Tibial nerve (tissue), 4 donors: ENCODE results near the gene TGFB1. TPM values are rescaled to one million over a fixed set of nuclear protein-coding genes. Genes with fewer than 3 reads are reported as not detected.

Experiments used
- DNase-seq, 2 donors: peaks; one replicate each; pipeline ENCODE4 v3.0.0-alpha.2; 2019; ENCODE audit warnings: low spot score in 2 of 2
- H3K27ac ChIP-seq, 4 donors: fragments of 200-600 bp; sonication (generic) in 3 of 4; one replicate each; pipeline ENCODE4 v1.5.1; 2017 to 2019; ENCODE audit warnings: mild to moderate bottlenecking in 1 of 4
- H3K27me3 ChIP-seq, 2 donors: fragments of 200-600 bp; sonication (generic) in 1 of 2; one replicate each; pipeline versions ENCODE4 v1.5.1 to v1.6.0; 2017 to 2019
- H3K36me3 ChIP-seq, 3 donors: fragments of 200-600 bp; sonication (generic); one replicate each; pipeline ENCODE4 v1.5.1; 2018 to 2019
- H3K4me1 ChIP-seq, 4 donors: fragments of 200-600 bp; sonication (generic) in 3 of 4; one replicate each; pipeline ENCODE4 v1.5.1; 2017 to 2019
- H3K4me3 ChIP-seq, 4 donors: fragments of 200-600 bp; sonication (generic) in 3 of 4; one replicate each; pipeline ENCODE4 v1.5.1; 2017 to 2019; ENCODE audit warnings: mild to moderate bottlenecking in 1 of 4, moderate library complexity in 1 of 4
- H3K9me3 ChIP-seq, 4 donors: fragments of 200-600 bp; sonication (generic) in 3 of 4; one replicate each; pipeline ENCODE4 v1.5.1; 2017 to 2019
- EP300 ChIP-seq, 2 donors: sonication (generic); formaldehyde crosslinking; IDR thresholded peaks; one replicate each; pipeline ENCODE4 v1.6.1; 2017; ENCODE audit warnings: antibody characterized with exemption in 2 of 2, mild to moderate bottlenecking in 1 of 2
- POLR2A ChIP-seq, 2 donors: fragments of 450-650 bp; IDR thresholded peaks; one replicate each; pipeline ENCODE4 v1.6.1; 2017; ENCODE audit warnings: antibody characterized with exemption in 2 of 2, mild to moderate bottlenecking in 2 of 2, moderate library complexity in 2 of 2
- WGBS, 2 donors: methylation state at CpG; one replicate each; pipeline ENCODE4 v1.1.5; 2018; 5-methylcytosine and 5-hydroxymethylcytosine counted together
- total RNA-seq, 4 donors: library from RNA; depleted of rRNA; stranded (reverse); fragments of >200 nt; gene quantifications; one replicate each; pipeline ENCODE4 v1.1.0, GENCODE V29; 2016
- TF ChIP-seq, protein P1 (sequence below), 5 experiments: fragments of 200-600 bp in 3 of 5; fragments of 450-650 bp in 2 of 5; sonication (generic) in 3 of 5; IDR thresholded peaks; one replicate each; pipeline ENCODE4 v1.5.1; 2016 to 2019; ENCODE audit warnings: antibody characterized with exemption in 5 of 5, mild to moderate bottlenecking in 3 of 5, moderate library complexity in 2 of 5

TGFB1 gene
- total RNA-seq, 4 donors from 2014 or later: 14.6 to 31.8 (median 23.9) TPM

DNA sequence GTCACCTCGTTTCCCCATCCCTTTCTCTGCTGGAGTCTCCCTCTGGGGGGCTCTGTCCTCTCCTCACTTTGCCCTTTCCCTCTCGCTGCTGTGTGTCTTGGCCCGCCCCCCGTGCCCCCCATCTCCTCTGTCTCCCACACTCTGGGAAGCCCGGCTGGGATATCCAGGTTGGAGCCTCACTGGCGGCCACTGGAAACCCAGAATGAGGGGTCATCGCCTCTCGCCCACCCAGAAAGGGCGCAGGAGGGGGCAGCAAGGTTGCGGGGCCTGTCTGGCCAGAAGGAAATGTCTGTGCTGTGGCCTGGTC, 28.1 kb downstream of the TGFB1 start:
- Histone ChIP-seq H3K36me3 (peaks cover 0 to 48% (median 6%) of the 10 kb centered on the region in 3 donors), H3K4me3 (peak overlapping the region in 1 of 4 donors; percentile 33)

DNA sequence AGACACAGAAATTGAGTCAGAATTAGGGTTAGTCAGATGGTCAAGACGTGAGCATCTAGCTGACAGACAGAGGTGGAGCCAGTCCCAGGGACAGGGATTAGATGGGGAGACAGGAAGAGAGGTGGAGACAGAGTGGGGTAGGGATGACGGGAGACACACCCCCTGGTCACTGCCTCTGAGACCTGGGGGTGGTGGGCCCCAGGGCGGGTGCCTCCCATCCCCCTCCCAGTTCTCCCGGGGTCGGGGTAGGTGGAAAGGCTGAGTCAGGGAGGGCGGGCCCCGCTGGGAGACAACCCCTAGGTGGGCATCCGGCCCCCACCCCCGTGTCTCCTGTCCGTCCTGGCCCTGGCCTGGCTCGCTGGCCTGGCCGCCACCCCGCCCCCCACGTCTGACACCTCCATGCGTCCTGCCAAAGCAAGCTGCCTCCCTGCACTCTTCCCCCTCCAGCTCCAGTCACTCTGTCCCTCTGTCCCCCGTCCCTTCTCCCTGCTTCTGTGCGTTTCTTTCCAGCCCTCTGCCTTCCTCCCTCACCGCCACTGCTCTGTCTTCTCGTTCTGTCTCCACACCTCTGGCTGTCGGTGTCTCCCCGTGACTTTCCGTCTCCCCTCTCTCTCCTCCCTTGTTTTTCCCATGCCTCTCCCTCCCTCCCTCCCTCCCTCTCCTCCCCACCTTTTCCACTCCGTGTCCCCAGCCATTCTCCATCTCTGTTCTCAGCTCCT, 28.6 kb downstream of the TGFB1 start:
- no peak for DNase-seq
- H3K4me1 ChIP-seq: peaks cover 0 to 80% (median 62%) of the 10 kb centered on the region in 4 donors
- 8 to 9% methylated on average over 21 to 23 of the region's 23 CpGs for WGBS, 2 donors
- peak overlapping the region in 3 of 4 donors; percentile 63 to 95 (median 93) for H3K27ac ChIP-seq
- H3K4me3 ChIP-seq: peak overlapping the region in 1 of 4 donors; percentile 33
- H3K36me3 ChIP-seq: peaks cover 0 to 48% (median 11%) of the 10 kb centered on the region in 3 donors
- H3K9me3 ChIP-seq: no peaks in the 10 kb centered on the region
- TF ChIP-seq, protein P1, sequence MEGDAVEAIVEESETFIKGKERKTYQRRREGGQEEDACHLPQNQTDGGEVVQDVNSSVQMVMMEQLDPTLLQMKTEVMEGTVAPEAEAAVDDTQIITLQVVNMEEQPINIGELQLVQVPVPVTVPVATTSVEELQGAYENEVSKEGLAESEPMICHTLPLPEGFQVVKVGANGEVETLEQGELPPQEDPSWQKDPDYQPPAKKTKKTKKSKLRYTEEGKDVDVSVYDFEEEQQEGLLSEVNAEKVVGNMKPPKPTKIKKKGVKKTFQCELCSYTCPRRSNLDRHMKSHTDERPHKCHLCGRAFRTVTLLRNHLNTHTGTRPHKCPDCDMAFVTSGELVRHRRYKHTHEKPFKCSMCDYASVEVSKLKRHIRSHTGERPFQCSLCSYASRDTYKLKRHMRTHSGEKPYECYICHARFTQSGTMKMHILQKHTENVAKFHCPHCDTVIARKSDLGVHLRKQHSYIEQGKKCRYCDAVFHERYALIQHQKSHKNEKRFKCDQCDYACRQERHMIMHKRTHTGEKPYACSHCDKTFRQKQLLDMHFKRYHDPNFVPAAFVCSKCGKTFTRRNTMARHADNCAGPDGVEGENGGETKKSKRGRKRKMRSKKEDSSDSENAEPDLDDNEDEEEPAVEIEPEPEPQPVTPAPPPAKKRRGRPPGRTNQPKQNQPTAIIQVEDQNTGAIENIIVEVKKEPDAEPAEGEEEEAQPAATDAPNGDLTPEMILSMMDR (IDR thresholded peaks at IDR 0.05): no peak
- no peak for TF ChIP-seq POLR2A (IDR thresholded peaks at IDR 0.05)
- TF ChIP-seq EP300 (IDR thresholded peaks at IDR 0.05): no peak
- no peaks in the 10 kb centered on the region for H3K27me3 ChIP-seq

More for the DNA sequence above, 28.1 kb downstream of the TGFB1 start:
- H3K4me1 ChIP-seq: peaks cover 0 to 80% (median 62%) of the 10 kb centered on the region in 4 donors
- H3K27ac ChIP-seq: peak overlapping the region in 3 of 4 donors; percentile 63 to 95 (median 93)
- TF ChIP-seq POLR2A (IDR thresholded peaks at IDR 0.05): no peak
- TF ChIP-seq, protein P1 (IDR thresholded peaks at IDR 0.05): no peak
- no peak for TF ChIP-seq EP300 (IDR thresholded peaks at IDR 0.05)
- WGBS, 2 donors: 7 to 10% methylated on average over 10 of the region's 10 CpGs
- H3K9me3 ChIP-seq: no peaks in the 10 kb centered on the region
- no peak for DNase-seq
- no peaks in the 10 kb centered on the region for H3K27me3 ChIP-seq

DNA sequence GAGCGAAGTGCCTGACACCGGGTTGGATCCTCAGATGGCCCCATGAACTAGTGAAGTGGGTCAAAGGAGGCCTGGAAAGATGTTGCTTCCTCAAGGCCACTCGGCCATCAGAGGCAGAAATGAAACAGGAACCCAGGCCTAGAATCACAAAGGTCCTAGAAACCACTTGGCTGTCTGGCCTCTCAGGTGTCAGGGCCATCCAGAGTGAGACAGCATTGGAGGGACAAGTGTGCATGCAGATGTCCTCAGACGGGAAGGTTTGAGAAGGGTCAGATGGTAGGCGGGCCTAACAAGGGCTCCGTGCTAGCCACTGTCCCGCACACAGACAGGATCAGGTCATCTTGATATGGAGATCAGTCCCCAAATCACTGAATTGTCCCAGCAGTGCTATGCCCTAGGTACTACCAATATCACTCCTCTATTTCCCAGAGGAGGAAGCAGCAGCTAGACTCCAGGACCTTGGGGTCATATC, 29.5 kb downstream of the TGFB1 start:
- H3K27me3 ChIP-seq: no peaks in the 10 kb centered on the region
- TF ChIP-seq, protein P1 (IDR thresholded peaks at IDR 0.05): no peak
- TF ChIP-seq EP300 (IDR thresholded peaks at IDR 0.05) (no peak), POLR2A (IDR thresholded peaks at IDR 0.05) (no peak)
- peaks cover 0 to 80% (median 62%) of the 10 kb centered on the region in 4 donors for H3K4me1 ChIP-seq
- peaks cover 0 to 48% (median 11%) of the 10 kb centered on the region in 3 donors for H3K36me3 ChIP-seq
- no peaks in the 10 kb centered on the region for H3K9me3 ChIP-seq
- 74 to 78% methylated on average over 7 of the region's 7 CpGs for WGBS, 2 donors
- no peak overlapping the region for H3K4me3 ChIP-seq
- DNase-seq: no peak
- H3K27ac ChIP-seq: peak overlapping the region; percentile 63 to 95 (median 81)

DNA sequence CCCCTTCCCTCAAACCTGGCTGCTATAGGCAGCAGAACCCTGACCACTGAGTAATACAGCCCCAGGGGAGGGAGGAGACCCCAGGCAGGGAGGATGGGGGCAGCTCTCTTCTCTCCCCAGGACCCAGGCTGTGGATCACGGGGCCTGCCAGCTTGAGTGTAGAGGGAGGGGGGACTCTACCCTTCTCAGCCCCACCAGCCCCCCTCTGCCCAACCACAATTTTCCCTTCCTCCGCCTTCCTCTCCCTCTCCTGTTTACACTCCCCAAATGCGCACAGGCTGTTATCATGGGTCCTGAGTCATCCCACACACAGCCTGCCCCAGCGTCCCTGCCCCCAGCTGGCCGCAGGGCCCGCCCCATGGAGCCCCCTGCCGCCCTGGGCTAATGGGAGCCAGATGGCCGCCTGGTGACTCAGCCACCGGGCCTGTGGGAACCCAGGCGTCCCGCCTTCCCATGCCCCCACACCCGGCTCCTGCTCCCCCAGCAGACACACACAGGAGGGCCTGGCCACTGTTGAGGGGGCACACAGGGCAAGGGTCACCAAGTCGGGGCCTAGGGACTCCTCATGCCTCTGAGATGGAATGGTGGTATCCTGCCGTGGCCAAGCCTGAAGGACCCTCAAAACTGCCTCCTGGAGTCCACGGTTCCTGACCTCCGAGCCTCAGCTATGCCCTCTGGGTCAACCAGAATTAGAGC, 30.1 kb downstream of the TGFB1 start:
- Histone ChIP-seq H3K36me3 (peaks cover 0 to 48% (median 12%) of the 10 kb centered on the region in 3 donors), H3K4me1 (peaks cover 0 to 75% (median 60%) of the 10 kb centered on the region in 4 donors), H3K27me3 (no peaks in the 10 kb centered on the region), H3K27ac (peak overlapping the region; percentile 63 to 95 (median 81)), H3K4me3 (no peak overlapping the region), H3K9me3 (no peaks in the 10 kb centered on the region)
- TF ChIP-seq POLR2A (IDR thresholded peaks at IDR 0.05): peak in 1 of 2 donors; percentile 23
- TF ChIP-seq, protein P1 (IDR thresholded peaks at IDR 0.05): no peak
- TF ChIP-seq EP300 (IDR thresholded peaks at IDR 0.05): peak in 1 of 2 donors; percentile 67
- WGBS, 2 donors: 33 to 45% methylated on average over 10 to 16 of the region's 16 CpGs
- peak; percentile 65 to 68 for DNase-seq

DNA sequence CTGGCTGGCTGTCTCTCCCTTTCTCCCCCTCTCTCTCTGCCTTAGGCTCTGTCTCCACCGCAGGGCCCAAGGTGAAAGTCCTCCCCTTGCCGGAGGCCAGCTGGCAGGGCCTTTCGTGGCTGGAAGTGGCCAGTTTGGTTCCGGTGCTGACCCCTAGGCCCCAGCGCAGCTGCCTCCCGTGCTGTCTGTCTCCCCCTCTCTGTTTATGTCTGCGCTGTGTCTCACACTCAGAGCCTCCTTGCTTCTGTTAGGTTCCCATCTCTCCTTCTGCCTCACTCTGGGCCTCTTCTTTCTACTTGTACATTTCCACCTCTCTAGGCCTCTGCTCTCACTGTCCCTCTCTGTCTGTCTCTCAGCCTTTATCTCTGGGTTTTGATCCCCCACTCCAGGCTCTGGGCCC, 30.7 kb downstream of the TGFB1 start:
- Histone ChIP-seq H3K9me3 (no peaks in the 10 kb centered on the region), H3K27me3 (no peaks in the 10 kb centered on the region), H3K36me3 (peaks cover 0 to 52% (median 15%) of the 10 kb centered on the region in 3 donors), H3K4me3 (no peak overlapping the region), H3K27ac (peak overlapping the region; percentile 63 to 95 (median 81)), H3K4me1 (peaks cover 0 to 70% (median 57%) of the 10 kb centered on the region in 4 donors)
- TF ChIP-seq EP300 (IDR thresholded peaks at IDR 0.05): no peak
- TF ChIP-seq, protein P1 (IDR thresholded peaks at IDR 0.05): no peak
- TF ChIP-seq POLR2A (IDR thresholded peaks at IDR 0.05): no peak
- 54 to 55% methylated on average over 7 of the region's 7 CpGs for WGBS, 2 donors
- no peak for DNase-seq
